ACC112 (cell line): ENCODE results near the gene COQ8B.

Experiments
- H2AFZ ChIP-seq: fragments of 200-600 bp; sonication (generic); one replicate; pipeline ENCODE4 v1.6.0; 2017; ENCODE audit warnings: antibody characterized with exemption, low read length; ENCODE audit not compliant: unreplicated experiment
- H3K27ac ChIP-seq: fragments of 200-600 bp; sonication (generic); 2 replicates; pipeline ENCODE4 v1.5.1; 2014; ENCODE audit warnings: low read depth, mild to moderate bottlenecking, antibody characterized with exemption, low read length, moderate library complexity
- H3K27me3 ChIP-seq: fragments of 200-600 bp; sonication (generic); 2 replicates; pipeline ENCODE4 v1.6.1; 2014; ENCODE audit warnings: mild to moderate bottlenecking, antibody characterized with exemption, low read length, moderate library complexity, mixed read lengths; ENCODE audit not compliant: insufficient read depth
- H3K36me3 ChIP-seq: fragments of 200-600 bp; sonication (generic); 2 replicates; pipeline ENCODE4 v1.6.1; 2016; ENCODE audit warnings: mild to moderate bottlenecking, antibody characterized with exemption, low read length, moderate library complexity, mixed read lengths; ENCODE audit not compliant: insufficient read depth
- H3K4me1 ChIP-seq: fragments of 200-600 bp; sonication (generic); one replicate; pipeline ENCODE4 v1.6.1; 2016; ENCODE audit warnings: low read length, mixed read lengths; ENCODE audit not compliant: insufficient read depth, unreplicated experiment, control insufficient read depth
- H3K4me3 ChIP-seq: fragments of 200-600 bp; sonication (generic); 2 replicates; pipeline ENCODE4 v1.5.1; 2014; ENCODE audit warnings: mild to moderate bottlenecking, low read depth, low read length
- H3K79me2 ChIP-seq: fragments of 200-600 bp; sonication (generic); one replicate; pipeline ENCODE4 v1.6.0; 2016; ENCODE audit warnings: low read length; ENCODE audit not compliant: control insufficient read depth, unreplicated experiment, insufficient read depth

The COQ8B gene

DNA sequence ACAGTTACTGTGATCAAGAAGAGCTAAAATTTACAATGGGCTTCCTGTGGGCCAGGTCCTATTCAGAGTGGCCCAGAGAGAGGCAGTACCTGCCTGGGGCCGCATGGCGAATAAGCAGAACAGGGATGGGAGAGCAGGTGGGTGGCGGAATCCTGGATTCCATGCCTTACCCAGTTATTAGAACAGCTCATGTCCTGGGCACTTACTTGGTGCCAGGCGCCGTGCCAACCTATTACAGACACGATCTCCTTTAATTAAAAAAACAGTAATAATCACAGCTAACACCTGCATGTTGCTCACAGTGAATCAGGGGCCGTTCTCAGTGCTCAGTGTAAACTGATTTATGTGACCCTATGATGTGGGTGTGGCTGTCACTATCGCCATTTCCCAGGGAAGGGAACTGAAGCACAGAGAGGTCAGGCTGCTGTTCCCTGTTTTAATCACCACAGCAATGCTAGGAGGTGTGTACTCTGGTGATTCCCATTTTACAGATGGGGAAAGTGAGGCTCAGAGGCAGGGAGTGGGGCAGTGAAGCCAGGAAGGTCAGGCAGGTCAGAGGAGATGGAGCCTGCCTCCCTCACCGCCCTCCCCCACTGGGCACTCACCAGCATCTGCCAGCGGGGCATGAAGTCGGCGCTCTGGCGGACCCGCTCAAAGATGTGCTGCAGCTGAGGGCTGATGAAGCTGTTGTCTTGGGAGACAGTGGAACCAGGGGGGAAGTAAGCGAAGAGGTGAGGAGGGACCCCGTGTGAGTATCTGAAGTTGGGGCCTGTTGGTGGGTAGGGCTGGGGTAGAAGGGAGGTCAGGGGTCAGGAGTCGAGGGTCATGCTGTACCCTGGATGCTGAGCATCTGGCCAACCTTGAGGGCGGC, 12.0 kb downstream of the COQ8B start:
- Histone ChIP-seq H3K4me1 (no peaks in the 10 kb centered on the region), H3K4me3 (no peak overlapping the region), H3K79me2 (no peaks in the 10 kb centered on the region), H3K27me3 (no peaks in the 10 kb centered on the region), H3K36me3 (no peaks in the 10 kb centered on the region), H2AFZ (no peak overlapping the region), H3K27ac (no peak overlapping the region)

DNA sequence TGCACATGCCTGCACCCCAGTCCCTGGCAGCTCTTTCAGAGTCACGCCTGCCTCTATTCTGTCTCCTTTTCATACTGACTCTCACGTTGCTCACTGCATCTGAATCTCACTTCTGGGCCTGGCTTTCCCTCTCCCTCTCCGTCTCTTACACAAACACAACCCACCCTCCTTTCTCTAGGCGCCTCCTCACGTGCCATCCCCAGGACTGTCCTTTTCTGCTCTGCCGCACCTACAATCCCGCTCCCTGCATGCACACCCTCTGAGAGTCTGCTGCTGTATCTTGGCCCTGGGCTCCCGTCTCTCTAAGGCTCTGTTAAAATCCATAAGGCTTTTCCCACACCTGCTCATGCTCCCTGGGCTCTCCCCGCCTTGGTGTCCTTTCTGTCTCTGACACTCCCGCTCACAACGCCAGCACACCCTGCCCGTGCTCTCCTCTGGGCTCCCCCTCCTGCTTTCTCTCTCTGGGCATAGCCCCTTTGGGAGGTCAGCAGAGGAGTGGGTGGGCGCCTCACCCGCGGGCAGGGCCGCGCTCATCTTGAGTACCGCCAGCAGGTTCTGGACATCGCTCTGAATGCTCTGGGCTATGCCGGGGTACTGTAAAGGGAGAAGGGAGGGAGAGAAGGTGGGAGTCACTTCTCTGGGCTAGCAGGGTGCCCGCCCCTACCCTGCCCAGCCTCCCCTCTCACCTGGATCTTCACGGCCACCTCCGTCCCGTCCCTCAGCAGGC, 13.5 kb downstream of the COQ8B start:
- Histone ChIP-seq H3K27ac (no peak overlapping the region), H3K27me3 (no peaks in the 10 kb centered on the region), H3K4me1 (no peaks in the 10 kb centered on the region), H3K4me3 (no peak overlapping the region), H3K36me3 (no peaks in the 10 kb centered on the region), H3K79me2 (no peaks in the 10 kb centered on the region), H2AFZ (no peak overlapping the region)

DNA sequence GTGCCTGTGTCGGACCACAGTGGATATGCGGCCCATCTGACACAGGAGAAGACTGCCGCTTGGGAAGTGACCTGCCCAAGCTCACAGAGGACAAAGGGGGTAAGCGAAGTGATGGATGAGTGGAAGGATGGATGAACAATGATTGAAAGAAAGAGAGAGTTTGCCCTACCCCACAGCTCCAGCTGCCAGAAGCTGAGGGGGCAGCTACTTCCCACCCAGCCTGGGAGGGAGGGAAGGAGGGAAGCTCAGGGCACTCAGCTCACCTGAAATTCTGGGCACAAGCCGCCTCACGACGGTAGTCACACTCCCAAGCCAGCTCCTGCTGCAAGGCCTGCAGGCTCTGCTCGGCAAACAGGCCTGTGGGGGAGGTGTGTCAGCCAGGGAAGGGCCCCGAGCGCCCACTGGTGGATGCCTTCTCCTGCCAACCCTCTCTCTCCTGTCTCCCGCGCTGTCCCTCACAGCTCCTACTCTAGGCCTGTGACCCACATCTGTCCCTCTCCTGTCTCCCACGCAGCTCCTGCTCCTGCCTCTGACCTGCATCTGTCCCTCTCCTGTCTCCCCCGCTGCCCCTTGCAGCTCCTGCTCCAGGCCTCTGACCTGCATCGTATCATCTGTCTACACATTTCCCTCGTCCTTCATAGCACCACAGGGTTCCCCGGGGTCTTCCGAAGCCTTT, 14.2 kb downstream of the COQ8B start:
- Histone ChIP-seq H3K27ac (no peak overlapping the region), H3K36me3 (no peaks in the 10 kb centered on the region), H3K79me2 (no peaks in the 10 kb centered on the region), H3K4me1 (no peaks in the 10 kb centered on the region), H3K4me3 (no peak overlapping the region), H3K27me3 (no peaks in the 10 kb centered on the region), H2AFZ (no peak overlapping the region)

GRCh38 chr19:40701758-40702157, 14.9 kb downstream of the COQ8B start:
- no peak overlapping the region for H3K4me3 ChIP-seq
- H3K27me3 ChIP-seq: no peaks in the 10 kb centered on the region
- no peaks in the 10 kb centered on the region for H3K79me2 ChIP-seq
- H3K4me1 ChIP-seq: no peaks in the 10 kb centered on the region
- no peak overlapping the region for H2AFZ ChIP-seq
- H3K36me3 ChIP-seq: no peaks in the 10 kb centered on the region
- no peak overlapping the region for H3K27ac ChIP-seq

GRCh38 chr19:40700083-40700482, 16.6 kb downstream of the COQ8B start:
- Histone ChIP-seq H3K79me2 (no peaks in the 10 kb centered on the region), H3K27ac (no peak overlapping the region), H2AFZ (no peak overlapping the region), H3K4me1 (no peaks in the 10 kb centered on the region), H3K27me3 (no peaks in the 10 kb centered on the region), H3K36me3 (no peaks in the 10 kb centered on the region), H3K4me3 (no peak overlapping the region)

DNA sequence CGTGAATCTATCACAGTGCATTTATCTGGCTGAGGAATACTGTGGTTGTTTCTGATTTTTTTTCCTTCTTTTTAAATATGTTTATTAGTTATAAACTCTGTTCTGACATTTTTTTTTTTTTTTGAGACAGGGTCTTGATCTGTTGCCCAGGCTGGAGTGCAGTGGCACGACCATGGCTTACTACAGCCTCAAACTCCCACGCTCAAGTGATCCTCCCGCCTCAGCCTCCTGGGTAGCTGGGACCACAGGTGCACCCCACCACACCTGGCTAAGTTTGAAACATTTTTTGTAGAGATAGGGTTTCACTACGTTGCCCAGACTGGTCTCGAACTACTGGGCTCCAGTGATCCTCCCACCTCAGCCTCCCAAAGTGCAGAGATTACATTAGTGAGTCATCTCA, 19.7 kb downstream of the COQ8B start:
- H3K27ac ChIP-seq: no peak overlapping the region
- no peak overlapping the region for H2AFZ ChIP-seq
- H3K36me3 ChIP-seq: no peaks in the 10 kb centered on the region

DNA sequence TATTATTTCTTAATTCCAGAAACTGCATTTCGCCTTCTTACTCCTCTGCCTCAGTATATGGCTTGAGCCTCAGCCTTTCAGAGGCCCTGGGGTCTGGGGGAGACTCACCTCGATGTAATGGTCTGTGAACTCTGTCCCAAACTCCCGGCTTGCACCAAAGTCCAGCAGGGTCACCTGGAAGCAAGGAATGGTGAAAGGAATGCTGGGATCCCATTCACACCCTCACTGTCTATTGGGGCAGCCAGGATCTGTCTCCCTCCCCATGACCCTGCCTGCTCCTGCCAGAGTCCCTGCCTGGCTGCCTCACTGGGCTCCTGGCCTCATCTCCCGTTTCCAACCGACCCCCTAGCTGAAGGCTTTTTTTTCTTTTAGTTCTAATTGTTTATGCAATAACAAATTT, 20.8 kb downstream of the COQ8B start:
- H2AFZ ChIP-seq: no peak overlapping the region
- peaks cover 5% of the 10 kb centered on the region for H3K4me1 ChIP-seq
- no peaks in the 10 kb centered on the region for H3K27me3 ChIP-seq
- H3K79me2 ChIP-seq: no peaks in the 10 kb centered on the region
- no peak overlapping the region for H3K4me3 ChIP-seq
- no peaks in the 10 kb centered on the region for H3K36me3 ChIP-seq
- H3K27ac ChIP-seq: no peak overlapping the region

More for the DNA sequence above, 19.7 kb downstream of the COQ8B start:
- Histone ChIP-seq H3K27me3 (no peaks in the 10 kb centered on the region), H3K79me2 (no peaks in the 10 kb centered on the region), H3K4me1 (no peaks in the 10 kb centered on the region), H3K4me3 (no peak overlapping the region)

- H3K79me2 ChIP-seq: peaks cover 15% of the 10 kb centered on the region
- H3K4me3 ChIP-seq: no peak overlapping the region
- no peaks in the 10 kb centered on the region for H3K27me3 ChIP-seq
- no peaks in the 10 kb centered on the region for H3K36me3 ChIP-seq
- no peak overlapping the region for H2AFZ ChIP-seq
- peaks cover 9% of the 10 kb centered on the region for H3K4me1 ChIP-seq
- no peak overlapping the region for H3K27ac ChIP-seq
These were observed 22.8 kb downstream of the COQ8B start for GRCh38 chr19:40693896-40694295.

DNA sequence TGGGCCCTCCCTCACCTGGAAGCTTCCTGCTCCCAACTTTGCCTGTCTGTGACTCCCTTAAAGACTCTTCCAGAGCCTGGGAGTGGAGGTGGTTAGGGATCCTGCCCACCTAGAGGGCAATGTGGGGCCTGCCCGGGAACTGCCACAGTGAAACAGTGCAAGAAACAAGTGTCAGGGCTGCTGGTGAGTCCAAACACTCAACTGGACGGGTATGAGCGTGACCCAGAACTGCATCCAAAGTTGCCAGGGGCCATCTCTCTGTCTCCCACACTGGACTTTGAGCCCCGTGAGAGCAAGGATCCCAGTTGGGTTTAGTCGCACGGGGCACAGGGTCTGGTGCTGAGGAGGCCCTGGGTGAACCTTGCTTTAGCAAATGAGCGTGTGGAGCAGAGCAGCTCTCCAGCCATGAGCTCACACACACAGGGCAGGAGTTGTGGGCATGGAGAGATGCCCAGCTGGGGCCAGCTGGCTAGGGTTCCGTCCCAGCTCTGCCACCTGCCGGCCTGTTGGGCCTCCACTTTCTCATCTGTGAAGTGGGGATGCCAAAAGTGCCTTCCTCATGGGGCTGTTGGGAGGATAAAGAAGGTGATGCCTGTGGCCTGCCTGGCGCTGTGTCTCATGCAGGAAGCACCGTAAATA, 23.4 kb downstream of the COQ8B start:
- Histone ChIP-seq H3K27me3 (no peaks in the 10 kb centered on the region), H3K36me3 (no peaks in the 10 kb centered on the region), H3K27ac (no peak overlapping the region), H3K4me1 (peaks cover 13% of the 10 kb centered on the region), H3K79me2 (peaks cover 21% of the 10 kb centered on the region), H2AFZ (no peak overlapping the region), H3K4me3 (no peak overlapping the region)

- no peak overlapping the region for H2AFZ ChIP-seq
- H3K79me2 ChIP-seq: peaks cover 28% of the 10 kb centered on the region
- H3K27me3 ChIP-seq: no peaks in the 10 kb centered on the region
- 0 out of 2 replicates have a peak, but pooled peaks cover under 1% of the 10 kb centered on the region for H3K36me3 ChIP-seq
- peaks cover 23% of the 10 kb centered on the region for H3K4me1 ChIP-seq
- H3K27ac ChIP-seq: no peak overlapping the region
- H3K4me3 ChIP-seq: no peak overlapping the region
These were observed 24.5 kb downstream of the COQ8B start for GRCh38 chr19:40692212-40692551.
